ENCODE measurements around the gene PPARD. TPM values are rescaled to one million over a fixed set of nuclear protein-coding genes. Genes with fewer than 3 reads are reported as not detected.

PPARD gene
- total and polyA plus RNA-seq, 2 experiments from 2014 or later: 15.9 to 21.7 TPM

- peak overlapping the region; percentile 84 for H3K9ac ChIP-seq
- H3K9me2 ChIP-seq (ENCODE audit: insufficient read depth): no peaks in the 10 kb centered on the region
- in situ Hi-C loops (cut with MboI): no loop called here
- no peaks in the 10 kb centered on the region for H4K20me1 ChIP-seq (ENCODE audit: insufficient read depth)
- TF ChIP-seq EZH2phosphoT487 (IDR thresholded peaks at IDR 0.05; ENCODE audit: insufficient read depth, low read depth): no peak
- TF ChIP-seq EZH2 (IDR thresholded peaks at IDR 0.05; ENCODE audit: insufficient read depth, poor library complexity, severe bottlenecking): no peak
- DNase-seq: peak; percentile 99
- 2 to 4% methylated on average over 8 of the region's 8 CpGs for WGBS, 2 experiments (ENCODE audit: low coverage in 1 of 2, low lambda C conversion rate in 2 of 2, missing lambda C conversion rate in 2 of 2)
- H3K79me2 ChIP-seq (ENCODE audit: insufficient read depth): peaks cover 79% of the 10 kb centered on the region
- peak overlapping the region; percentile 30; the same call in 1 of the 2 replicates for H2AFZ ChIP-seq
- H3K9me3 ChIP-seq (ENCODE audit: low read depth): no peaks in the 10 kb centered on the region
- H3K4me3 ChIP-seq: peak overlapping the region; percentile 56
- peak overlapping the region; percentile 86 for H3K4me2 ChIP-seq (ENCODE audit: unreplicated experiment)
- peaks cover 45% of the 10 kb centered on the region for H3K4me1 ChIP-seq (ENCODE audit: insufficient read depth)
- H3K27ac ChIP-seq: peak overlapping the region; percentile 99
- no peaks in the 10 kb centered on the region for H3K27me3 ChIP-seq (replicated peaks; ENCODE audit: insufficient read depth)
- peaks cover 65% of the 10 kb centered on the region for H3F3A ChIP-seq (ENCODE audit: insufficient read depth)
- H3K36me3 ChIP-seq (ENCODE audit: low read depth): no peaks in the 10 kb centered on the region
Observed at GRCh38 chr6:35370124-35370741, 27.9 kb downstream of the PPARD start.

DNA sequence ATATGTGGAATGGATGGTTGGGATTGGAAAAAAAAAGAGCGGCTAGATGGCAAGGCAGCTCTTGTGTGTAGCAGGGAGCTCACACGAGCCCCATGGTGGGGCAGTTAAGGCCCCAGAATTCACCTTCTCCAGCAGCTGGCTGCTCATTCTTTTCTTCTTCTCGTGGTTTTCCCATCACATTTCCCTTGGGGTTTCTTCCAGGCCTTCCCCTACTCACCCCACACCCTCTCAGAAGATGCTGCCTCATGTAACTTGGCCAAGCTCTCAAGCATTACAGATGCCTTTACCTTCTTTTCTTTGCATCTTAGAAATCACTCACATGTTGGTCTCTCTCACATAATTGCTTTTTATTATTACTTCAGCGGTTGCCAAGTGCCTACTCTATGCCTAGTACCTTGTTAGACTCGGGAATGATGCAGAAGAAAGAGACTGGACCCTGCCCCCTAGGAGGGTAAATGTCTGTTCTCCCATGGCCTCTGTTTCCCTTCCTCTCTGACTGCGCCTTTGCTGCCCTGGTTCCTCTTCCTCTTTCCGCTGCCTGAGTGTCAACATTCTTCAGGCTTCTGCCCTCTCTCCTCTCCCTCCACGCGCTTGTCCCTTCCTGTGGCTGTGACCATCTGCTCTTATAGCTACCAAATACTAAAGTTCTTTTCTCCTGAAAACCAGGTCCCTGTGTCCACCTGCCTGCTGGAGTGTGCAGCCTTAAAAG, 28.6 kb downstream of the PPARD start:
- Histone ChIP-seq H3K9me2 (ENCODE audit: insufficient read depth) (no peaks in the 10 kb centered on the region), H3F3A (ENCODE audit: insufficient read depth) (peaks cover 65% of the 10 kb centered on the region), H3K4me2 (ENCODE audit: unreplicated experiment) (peak overlapping the region; percentile 86), H3K4me1 (ENCODE audit: insufficient read depth) (peaks cover 45% of the 10 kb centered on the region), H3K36me3 (ENCODE audit: low read depth) (no peaks in the 10 kb centered on the region), H2AFZ (no peak overlapping the region), H3K4me3 (peak overlapping the region; percentile 41), H3K79me2 (ENCODE audit: insufficient read depth) (peaks cover 79% of the 10 kb centered on the region), H3K27ac (peak overlapping the region; percentile 99), H3K9ac (peak overlapping the region; percentile 84), H3K27me3 (replicated peaks; ENCODE audit: insufficient read depth) (no peaks in the 10 kb centered on the region), H3K9me3 (ENCODE audit: low read depth) (no peaks in the 10 kb centered on the region), H4K20me1 (ENCODE audit: insufficient read depth) (no peaks in the 10 kb centered on the region)
- 65 to 66% methylated on average over 9 of the region's 9 CpGs for WGBS, 2 experiments (ENCODE audit: low coverage in 1 of 2, low lambda C conversion rate in 2 of 2, missing lambda C conversion rate in 2 of 2)
- in situ Hi-C loops (cut with MboI): no loop called here
- DNase-seq: peak; percentile 88
- no peak for TF ChIP-seq EZH2 (IDR thresholded peaks at IDR 0.05; ENCODE audit: insufficient read depth, poor library complexity, severe bottlenecking)
- no peak for TF ChIP-seq EZH2phosphoT487 (IDR thresholded peaks at IDR 0.05; ENCODE audit: insufficient read depth, low read depth)

DNA sequence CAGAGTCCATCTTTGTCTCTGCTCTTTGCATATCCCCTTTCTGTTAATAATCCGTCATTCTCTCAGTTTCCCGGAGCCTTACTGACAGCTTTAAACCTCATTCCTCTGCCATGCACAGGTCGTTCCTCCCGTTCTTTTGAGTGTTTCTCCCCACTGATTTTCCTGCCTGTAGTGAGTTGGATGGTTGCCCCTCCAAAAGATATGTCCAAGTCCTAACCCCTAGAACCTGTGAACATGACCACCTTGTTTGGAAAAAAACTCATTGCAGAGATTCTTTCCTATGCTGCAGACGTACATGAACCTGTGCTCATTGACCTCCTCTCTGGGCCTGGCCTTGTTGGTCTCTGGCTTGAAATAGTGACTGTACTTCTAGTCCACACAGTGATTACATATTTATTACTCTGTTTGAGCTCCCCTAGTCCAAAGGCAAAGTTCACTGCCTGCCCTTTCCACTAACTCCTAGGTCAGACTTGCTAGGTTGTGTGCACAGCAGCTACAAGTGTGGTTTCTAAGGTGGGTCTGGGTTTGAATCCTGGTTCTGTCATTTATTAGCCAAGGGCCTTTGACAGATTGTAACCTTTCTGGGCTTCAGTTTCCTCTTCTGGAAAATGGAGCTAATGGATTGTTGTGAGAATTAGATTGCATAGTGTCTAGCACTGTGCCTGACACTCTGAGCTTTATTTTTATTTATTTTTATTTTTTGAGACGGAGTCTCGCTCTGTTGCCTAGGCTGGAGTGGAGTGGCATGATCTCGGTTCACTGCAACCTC, 29.3 kb downstream of the PPARD start:
- H3K79me2 ChIP-seq (ENCODE audit: insufficient read depth): peaks cover 79% of the 10 kb centered on the region
- H3K4me3 ChIP-seq: no peak overlapping the region
- 96 to 98% methylated on average over 8 of the region's 8 CpGs for WGBS, 2 experiments (ENCODE audit: low coverage in 1 of 2, low lambda C conversion rate in 2 of 2, missing lambda C conversion rate in 2 of 2)
- H4K20me1 ChIP-seq (ENCODE audit: insufficient read depth): no peaks in the 10 kb centered on the region
- peaks cover 45% of the 10 kb centered on the region for H3K4me1 ChIP-seq (ENCODE audit: insufficient read depth)
- no peaks in the 10 kb centered on the region for H3K9me3 ChIP-seq (ENCODE audit: low read depth)
- in situ Hi-C loops (cut with MboI): no loop called here
- TF ChIP-seq EZH2 (IDR thresholded peaks at IDR 0.05; ENCODE audit: insufficient read depth, poor library complexity, severe bottlenecking): no peak
- TF ChIP-seq EZH2phosphoT487 (IDR thresholded peaks at IDR 0.05; ENCODE audit: insufficient read depth, low read depth): no peak
- H3K9ac ChIP-seq: peak overlapping the region; percentile 84
- no peak for DNase-seq
- no peaks in the 10 kb centered on the region for H3K9me2 ChIP-seq (ENCODE audit: insufficient read depth)
- peak overlapping the region; percentile 99 for H3K27ac ChIP-seq
- H3K36me3 ChIP-seq (ENCODE audit: low read depth): no peaks in the 10 kb centered on the region
- H3K27me3 ChIP-seq (replicated peaks; ENCODE audit: insufficient read depth): no peaks in the 10 kb centered on the region
- peaks cover 63% of the 10 kb centered on the region for H3F3A ChIP-seq (ENCODE audit: insufficient read depth)
- H3K4me2 ChIP-seq (ENCODE audit: unreplicated experiment): peak overlapping the region; percentile 86
- H2AFZ ChIP-seq: no peak overlapping the region

DNA sequence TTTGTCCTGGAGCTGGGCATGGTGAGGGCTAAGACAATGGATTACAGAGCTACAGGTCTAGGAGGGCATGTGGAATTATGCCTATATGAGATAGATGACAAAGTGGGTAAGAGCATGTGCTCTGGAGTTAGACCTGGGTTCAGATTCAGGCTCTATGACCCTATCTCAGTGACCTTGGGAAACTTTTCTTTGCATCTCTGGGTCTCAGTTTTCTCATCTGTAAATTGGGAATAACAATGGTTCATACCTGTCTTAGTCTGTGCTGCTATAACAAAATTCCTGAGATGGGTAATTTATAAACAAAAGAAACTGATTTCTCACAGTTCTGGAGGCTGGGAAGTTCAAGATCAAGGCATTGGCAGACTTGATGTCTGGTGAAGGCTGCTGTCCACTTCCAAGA, 30.3 kb downstream of the PPARD start:
- no peak for TF ChIP-seq EZH2phosphoT487 (IDR thresholded peaks at IDR 0.05; ENCODE audit: insufficient read depth, low read depth)
- no peak for TF ChIP-seq EZH2 (IDR thresholded peaks at IDR 0.05; ENCODE audit: insufficient read depth, poor library complexity, severe bottlenecking)
- Histone ChIP-seq H3K9ac (no peak overlapping the region), H3K9me3 (ENCODE audit: low read depth) (no peaks in the 10 kb centered on the region), H2AFZ (no peak overlapping the region), H3K27ac (peak overlapping the region; percentile 99), H3K27me3 (replicated peaks; ENCODE audit: insufficient read depth) (no peaks in the 10 kb centered on the region), H3K4me2 (ENCODE audit: unreplicated experiment) (no peak overlapping the region), H3K36me3 (ENCODE audit: low read depth) (no peaks in the 10 kb centered on the region), H3K4me1 (ENCODE audit: insufficient read depth) (peaks cover 42% of the 10 kb centered on the region), H4K20me1 (ENCODE audit: insufficient read depth) (no peaks in the 10 kb centered on the region), H3K9me2 (ENCODE audit: insufficient read depth) (no peaks in the 10 kb centered on the region), H3F3A (ENCODE audit: insufficient read depth) (peaks cover 54% of the 10 kb centered on the region), H3K79me2 (ENCODE audit: insufficient read depth) (peaks cover 79% of the 10 kb centered on the region), H3K4me3 (no peak overlapping the region)
- no peak for DNase-seq
- in situ Hi-C loops (cut with MboI): no loop called here
